ENCODE results near the gene GALNT12.

DNA sequence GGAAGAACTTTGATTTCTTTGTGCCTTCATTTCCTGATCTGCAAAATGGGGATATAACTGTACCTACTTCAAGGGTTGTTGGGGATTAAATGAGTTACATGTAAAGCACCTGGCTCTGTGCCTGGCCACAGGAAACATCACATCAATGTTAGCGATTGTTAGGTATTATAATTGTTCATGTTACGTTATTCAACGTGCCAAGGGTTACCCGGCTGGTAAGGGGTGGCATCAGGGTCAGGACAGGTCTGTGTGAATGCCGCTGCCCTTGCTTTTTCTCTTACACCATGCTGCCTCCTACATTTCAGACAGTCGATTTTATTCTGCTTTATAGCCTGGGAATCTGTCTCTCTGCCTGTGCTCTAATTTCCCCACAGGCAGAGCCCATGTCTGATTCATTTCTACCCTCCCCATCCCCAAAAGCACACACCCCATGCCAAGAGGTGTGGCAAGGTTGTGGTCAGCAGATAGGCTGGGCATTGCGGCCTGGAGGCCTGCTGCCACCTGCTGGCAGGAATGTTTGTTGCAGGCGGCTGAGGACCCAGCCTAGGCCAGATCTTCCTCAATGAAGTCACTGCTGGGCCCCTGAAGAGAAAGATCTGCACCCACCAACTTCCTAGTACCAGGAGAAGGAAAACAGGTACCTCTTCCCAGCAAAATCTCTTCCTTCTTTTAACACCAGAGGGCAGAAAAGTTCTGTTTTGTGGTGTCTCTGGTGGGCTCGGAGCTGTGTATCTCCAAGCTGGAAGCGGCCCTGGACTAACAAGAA is 16.4 kb upstream of the GALNT12 start:
- TF ChIP-seq, protein P1, sequence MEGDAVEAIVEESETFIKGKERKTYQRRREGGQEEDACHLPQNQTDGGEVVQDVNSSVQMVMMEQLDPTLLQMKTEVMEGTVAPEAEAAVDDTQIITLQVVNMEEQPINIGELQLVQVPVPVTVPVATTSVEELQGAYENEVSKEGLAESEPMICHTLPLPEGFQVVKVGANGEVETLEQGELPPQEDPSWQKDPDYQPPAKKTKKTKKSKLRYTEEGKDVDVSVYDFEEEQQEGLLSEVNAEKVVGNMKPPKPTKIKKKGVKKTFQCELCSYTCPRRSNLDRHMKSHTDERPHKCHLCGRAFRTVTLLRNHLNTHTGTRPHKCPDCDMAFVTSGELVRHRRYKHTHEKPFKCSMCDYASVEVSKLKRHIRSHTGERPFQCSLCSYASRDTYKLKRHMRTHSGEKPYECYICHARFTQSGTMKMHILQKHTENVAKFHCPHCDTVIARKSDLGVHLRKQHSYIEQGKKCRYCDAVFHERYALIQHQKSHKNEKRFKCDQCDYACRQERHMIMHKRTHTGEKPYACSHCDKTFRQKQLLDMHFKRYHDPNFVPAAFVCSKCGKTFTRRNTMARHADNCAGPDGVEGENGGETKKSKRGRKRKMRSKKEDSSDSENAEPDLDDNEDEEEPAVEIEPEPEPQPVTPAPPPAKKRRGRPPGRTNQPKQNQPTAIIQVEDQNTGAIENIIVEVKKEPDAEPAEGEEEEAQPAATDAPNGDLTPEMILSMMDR (IDR thresholded peaks at IDR 0.05; ENCODE audit: poor library complexity): peak; percentile 98
- TF ChIP-seq EZH2 (IDR thresholded peaks at IDR 0.05; ENCODE audit: borderline replicate concordance): no peak

Data from hepatocyte (in vitro differentiated cells).